HG03025 (cell line): ENCODE results near the gene GAB1.
A peak's percentile ranks its signal among the peaks of the same experiment; 100 is the strongest.

Experiments
- ATAC-seq: cut with Tn5 transposase; IDR thresholded peaks from one replicate; pipeline ENCODE4 v1.9.1; 2021; ENCODE audit warnings: mild to moderate bottlenecking, moderate library complexity; ENCODE audit not compliant: unreplicated experiment, low FRiP score

GAB1 gene

DNA sequence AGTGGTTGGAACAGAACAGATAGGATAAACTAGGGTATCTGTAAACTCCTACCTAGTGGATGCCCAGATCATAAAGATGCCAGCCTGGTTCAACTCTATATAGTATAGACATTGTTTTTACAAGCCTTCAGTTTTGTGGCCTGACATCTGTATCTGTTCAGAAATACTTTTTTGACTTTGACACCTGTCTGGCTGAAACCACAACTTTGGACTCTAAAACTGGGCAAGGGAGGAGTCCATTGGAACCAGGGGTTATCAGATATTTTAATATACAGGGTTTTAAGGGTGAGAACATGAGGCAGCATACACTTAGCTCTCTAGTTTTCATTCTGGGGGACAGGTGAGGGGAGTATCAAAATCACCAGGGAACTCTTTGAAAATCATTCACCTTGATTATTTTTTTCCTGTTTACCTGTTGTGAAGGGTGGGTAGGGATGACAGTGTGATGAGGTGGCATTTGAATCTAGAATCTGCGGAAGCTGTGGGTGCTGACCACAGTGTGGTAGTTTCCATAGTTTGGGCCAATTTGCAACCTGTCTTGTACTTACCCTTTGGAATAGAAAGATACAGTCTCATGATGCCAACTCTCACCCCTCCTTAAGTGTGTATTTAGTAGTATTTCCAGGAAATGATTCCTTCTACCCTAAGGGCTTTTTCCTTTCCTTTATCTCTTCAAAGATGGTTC lies 20.6 kb downstream of the GAB1 start:
- no peak for ATAC-seq

DNA sequence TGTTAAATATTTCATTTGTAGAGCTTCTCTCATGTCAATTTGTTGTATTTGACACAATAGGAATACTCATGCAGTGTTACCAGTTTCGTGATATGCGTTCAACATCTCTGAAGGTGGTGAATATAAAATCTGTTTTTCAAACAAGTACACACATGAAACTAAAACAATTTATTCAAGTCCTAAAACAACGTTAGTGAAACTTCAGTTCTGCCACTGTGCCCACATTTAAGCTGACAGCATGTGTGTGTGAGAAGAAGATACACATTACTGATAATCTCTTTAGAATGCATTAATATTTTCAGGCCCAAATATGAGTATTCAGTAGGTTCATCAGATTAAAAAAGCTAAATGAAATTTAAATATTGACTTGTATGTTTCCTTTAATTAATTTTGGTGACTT lies 21.7 kb downstream of the GAB1 start:
- no peak for ATAC-seq

DNA sequence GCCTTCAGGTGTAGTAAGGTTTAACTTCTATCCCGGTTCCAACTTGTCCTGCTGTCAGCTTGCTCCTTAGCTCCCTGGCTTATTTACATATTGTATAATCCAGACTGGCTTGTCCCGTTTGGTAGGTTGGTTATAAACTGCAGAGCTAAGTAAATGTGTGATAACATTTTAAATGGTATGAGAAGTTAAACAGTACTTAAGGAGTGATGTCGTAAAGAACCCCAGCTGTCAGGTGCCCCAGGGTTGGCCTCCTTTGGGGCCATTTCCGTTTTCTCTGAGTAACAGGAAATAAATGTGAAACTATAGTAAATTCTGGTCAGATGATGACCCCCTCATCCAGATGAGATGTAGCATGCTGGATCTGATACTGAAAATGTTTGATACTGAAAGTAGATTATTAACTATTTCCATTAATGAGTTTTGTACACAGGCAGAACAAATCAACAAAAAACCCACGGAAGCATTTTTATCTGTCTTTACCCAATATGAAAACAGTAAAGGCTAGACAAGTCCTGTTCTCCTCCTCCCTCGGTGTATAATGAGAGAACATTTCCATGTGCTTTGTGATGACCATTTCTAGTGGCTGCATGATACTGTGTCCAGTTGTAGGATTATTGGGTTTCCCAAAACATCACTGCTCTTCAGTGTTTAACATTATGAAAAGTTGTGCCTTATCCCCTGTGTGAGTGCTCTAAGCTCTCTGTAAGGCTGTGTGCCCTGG lies 22.4 kb downstream of the GAB1 start:
- ATAC-seq: peak; percentile 62

DNA sequence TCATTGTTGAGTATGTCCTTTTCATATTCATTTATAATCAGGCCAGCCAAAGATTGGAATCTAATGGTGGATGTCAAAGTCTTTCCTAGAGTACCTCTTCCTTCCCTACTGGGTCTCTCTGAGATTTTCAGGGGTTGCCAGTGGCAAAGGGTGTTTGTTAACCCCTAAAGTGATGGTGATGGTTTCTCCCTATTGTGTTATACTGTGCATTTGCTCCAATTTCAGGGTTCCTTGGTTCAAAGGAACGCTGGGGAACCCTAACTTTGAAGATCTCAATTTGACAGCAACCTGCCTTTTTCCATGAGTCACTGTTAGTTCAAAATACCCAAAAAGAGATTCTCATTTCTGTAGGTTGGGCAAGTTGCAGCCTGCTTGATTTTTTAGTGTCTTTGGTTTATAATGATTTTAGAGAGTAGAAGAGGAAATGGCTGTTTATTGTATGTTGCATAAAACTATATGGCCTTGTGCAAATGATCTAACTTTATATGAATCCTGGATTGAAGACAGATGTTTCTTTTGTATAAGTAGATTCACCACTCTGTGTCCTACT lies 23.0 kb downstream of the GAB1 start:
- no peak for ATAC-seq

DNA sequence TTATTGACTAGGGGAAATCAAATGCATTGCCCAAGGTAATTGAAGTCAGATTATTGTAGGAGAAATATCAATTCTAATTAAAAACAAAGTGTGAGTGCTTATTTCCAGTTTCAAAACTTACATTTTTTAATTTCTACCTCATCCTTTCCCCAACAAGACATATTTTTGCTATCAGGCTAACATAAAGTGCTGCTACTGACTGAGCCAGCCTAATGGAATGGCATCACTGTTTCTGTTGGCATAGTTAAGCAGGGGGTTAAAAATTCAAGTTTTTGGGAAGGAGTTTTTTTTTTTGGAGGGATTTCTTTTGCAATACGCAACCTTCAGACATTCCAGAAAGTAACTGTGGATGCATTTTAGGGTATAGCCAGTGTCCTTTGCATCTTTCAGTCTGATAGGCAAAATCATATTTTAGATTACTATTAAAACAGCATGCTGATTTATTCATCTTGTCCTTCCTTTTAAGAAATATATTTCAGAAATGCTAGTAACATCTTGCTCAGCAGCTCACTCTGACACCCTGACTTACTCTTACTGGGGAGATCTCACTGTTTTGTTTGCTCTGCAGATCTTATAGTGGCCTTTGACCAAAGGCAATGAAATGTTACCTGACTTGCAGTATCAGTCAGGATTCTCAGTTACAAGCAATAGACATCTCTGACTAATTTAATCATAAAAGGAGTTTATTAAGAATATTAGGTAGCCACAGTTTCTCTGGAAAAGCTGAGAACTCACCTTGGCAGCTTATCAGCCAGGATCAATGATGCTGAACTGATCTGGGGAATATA lies 24.4 kb downstream of the GAB1 start:
- ATAC-seq: no peak

DNA sequence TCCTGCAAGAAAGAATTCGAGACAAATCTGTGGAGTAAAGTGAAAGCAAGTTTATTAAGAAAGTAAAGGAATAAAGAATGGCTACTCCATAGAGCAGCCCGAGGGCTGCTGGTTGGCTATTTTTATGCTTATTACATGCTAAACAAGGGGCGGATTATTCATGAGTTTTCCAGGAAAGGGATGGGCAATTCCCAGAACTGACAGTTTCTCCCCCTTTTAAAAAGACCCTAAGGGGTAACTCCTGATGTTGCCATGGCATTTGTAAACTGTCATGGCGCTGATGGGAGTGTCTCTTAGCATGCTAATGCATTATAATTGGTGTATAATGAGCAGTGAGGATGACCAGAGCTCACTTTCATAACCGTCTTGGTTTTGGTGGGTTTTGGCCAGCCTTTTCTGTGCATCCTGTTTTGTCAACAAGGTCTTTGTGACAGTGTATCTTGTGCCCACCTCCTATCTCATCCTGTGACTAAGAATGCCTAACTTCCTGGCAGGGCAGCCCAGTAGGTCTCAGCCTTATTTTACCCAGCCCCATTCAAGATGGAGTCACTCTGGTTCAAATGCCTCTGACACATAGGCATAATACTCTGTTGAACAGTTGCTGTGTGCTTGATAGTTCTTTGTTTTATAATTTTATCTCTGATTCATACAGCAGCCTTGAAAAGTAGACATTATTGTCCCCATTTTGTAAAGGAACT lies 25.8 kb downstream of the GAB1 start:
- no peak for ATAC-seq

DNA sequence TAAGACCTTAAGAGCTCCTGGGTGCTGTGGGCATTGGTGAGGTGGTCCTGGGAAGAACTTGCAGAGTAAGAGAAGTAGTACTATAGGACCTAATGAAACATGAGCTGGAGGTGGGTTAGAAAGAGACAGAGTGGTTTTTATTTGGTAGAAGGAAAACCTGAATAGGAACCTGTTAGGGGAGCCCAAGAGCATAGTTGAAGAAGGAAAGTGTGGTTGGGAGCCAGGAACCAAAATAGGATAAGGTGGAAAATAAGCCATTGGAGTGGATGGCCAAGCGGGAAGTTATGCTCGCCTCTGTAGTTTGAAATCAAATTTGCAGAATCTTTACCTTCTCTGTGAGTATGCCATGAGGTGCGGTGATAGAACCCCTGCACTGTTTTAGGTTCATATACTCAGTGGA lies 26.7 kb downstream of the GAB1 start:
- no peak for ATAC-seq

DNA sequence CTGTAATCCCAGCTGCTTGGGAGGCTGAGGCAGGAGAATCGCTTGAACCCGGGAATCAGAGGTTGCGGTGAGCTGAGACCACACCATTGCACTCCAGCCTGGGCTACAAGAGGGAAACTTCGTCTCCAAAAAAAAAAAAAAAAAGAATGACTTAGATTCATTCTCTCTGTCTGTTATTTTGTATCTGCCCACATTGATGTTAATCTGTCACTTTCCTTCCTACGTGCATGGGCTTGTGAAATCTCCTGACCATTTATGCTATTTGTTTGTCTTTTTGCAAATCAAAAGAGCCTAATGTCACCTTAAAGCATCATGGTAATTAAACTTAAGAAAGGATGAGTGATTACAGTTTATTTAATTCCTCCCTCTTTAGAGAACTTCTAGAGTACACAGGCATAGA lies 27.4 kb downstream of the GAB1 start:
- ATAC-seq: no peak

DNA sequence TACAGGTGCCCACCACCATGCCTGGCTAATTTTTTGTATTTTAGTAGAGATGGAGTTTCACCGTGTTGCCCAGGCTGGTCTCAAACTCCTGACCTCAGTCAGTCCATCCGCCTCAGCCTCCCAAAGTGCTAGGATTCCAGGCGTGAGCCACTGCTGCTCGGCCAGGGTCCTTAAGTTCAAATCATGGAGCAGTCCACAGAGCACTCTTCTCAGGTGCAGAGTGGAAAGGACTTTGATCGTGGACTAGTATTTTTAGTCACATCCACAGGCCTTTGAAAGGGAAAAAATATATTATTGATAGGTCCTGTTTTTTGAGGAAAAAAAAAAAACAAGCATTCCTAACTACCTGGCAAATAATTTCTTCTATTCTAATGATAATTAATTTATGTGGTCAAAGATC lies 31.2 kb downstream of the GAB1 start:
- ATAC-seq: no peak

DNA sequence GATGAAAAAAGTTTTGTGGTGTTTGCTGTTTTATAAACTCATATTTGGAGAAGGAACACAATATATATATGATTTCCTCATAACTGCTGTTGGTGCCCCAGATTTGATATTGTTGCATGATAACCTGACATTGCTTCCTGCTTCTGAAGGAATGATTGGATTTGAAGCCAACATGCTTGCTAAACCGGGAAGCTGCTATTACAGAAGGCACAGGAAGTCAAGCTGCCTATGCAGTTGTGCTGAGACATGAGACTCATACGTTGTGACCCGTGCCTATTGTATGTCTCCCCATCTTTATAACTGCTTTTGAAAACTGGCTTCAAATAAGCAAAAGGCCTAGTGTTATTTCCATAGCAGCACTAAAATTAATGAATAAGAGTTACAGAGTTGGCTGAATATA lies 32.9 kb downstream of the GAB1 start:
- no peak for ATAC-seq

DNA sequence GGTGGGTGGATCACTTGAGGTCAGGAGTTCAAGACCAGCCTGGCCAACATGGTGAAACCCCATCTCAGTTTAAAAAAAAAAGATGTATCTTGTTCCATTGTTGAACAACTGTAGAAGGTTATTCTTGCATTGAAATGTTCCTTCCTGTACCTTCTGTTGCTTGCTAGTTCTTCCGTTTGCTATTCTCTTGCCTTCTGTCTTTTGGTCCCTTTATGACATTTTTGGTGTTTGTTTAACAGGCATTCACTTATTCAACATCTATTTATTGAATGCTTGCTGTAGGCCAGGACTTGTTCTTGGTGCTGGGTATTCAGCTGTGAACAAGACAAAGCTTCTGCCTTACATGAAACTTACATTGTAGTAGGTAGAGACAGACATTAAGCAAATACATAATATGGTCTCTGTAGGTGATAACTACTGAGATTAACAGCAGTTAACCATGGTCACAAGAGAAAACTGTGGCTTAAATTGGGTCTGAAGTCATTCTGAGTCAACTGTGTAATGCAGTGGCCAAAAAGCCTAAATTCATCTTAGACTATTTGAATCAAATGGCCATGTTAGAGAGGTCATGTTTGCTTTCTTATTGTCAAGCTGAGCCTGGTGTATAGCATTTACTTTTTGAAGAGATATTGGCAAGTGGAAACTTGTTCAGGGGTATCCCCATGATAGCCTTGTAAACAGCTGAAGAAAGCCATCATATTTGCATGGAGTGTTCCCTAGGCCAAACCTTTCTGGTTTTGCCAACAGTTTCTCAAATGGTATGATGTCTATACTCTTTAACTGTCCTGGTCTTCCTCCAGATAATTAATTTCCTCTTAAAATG lies 35.6 kb downstream of the GAB1 start:
- ATAC-seq: peak; percentile 45

DNA sequence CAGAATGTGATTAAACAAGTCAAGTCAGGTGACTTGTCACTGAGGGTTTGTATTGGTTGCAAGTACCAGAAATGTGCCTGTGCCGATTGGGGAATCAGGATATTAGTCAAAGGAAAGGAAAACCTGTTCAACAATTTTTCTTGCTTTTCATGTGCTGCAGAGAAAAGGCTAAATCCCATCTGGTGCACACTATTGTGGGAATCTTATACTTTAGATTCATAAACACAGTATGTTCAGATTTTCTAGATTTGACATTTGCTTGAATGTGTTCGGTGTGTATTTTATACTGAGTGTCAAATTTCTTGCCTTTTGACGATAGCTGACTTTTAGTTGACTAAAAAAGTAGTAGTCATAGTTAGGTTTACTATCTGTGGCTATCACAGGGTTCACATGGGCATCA lies 37.6 kb downstream of the GAB1 start:
- ATAC-seq: no peak

DNA sequence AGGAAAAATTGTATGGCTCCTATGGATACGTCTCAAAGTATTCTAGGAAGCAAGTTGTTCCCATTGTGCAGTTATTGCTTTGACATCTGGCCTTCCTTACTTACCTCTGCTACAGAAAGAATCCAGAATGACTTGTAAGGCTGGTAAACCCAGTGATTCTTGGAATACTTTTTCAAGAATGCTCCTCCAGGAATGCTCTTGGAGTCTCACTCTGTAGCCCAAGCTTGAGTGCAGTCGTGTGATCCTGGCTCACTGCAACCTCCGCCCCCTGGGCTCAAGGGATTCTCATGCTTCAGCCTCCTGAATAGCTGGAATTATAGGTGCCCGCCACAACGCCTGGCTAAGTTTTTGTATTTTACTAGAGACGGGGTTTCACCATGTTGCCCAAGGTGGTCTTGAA lies 38.1 kb downstream of the GAB1 start:
- no peak for ATAC-seq

DNA sequence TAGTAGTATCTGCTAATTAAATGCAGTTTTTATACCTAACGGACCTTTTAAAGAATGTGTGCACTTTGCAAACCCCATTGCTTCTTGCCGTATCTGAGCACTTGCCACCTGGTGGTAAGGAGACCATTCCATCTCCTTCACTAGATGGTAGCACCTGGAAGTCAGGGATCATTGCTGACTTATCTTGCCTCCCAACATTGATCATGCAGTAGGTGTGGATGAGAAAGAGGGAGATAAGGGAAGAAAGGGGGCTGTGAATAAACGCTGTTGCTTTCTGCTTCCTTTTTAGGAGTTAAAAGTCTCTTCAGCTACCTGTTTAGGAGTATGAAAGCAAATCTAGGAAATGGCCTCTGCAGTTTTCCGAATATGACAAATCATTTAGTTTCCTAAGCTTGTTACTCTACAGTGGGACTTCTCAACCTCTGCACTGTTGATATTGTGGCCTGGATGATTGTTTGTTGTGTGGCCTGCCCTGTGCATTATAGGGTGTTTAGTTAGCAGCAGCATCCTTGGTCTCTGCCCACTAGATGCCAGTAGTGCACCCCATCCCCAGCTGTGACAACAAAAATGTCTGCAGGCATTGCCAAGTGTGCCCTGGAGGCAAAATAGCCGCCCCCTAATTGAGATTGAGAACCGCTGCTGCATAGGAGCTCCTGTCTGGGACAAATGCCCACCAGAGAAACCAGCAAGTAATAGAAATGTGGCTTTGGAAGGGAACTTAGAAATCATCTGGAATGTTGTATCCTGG lies 38.8 kb downstream of the GAB1 start:
- ATAC-seq: no peak

DNA sequence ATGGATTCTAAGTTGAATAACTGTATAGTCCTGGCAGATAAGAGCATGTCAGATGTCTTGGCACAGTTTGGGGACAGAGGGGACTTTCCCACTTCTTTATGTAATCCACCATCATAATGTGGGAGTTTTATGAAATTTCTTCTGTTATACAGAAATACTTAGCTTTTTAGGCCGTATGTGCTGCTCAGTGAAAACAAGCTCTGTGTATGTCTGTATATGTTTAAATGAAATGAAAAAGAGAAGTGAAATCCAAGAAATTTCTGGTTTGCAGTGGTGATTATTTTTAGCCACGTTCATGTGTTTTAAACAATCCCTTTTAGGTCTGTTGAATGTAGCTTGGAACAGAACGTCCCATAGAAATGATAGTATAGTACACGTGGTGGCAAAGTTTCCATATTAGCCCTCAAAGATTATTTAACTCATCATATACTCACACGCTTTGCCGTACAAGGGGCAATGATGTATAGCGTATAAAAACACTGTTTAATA lies 41.0 kb downstream of the GAB1 start:
- peak; percentile 62 for ATAC-seq

DNA sequence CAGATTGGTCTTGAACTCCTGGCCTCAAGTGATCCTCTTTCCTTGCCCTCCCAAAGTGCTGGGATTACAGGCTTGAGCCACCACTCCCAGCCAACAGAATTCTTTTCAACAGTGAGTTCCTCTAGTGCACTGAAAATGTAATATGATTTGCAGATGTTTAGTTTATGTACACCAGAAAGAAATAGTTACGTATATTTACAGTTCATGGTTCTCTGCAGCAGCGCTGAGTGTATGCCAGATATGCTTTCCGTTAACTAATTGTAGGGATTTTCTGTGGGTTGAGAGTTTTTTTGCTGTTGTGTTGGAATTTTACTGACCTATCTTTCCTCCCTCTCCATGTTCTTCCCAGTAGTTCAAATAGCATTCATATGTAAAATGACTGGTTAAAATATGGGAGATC lies 44.0 kb downstream of the GAB1 start:
- no peak for ATAC-seq

DNA sequence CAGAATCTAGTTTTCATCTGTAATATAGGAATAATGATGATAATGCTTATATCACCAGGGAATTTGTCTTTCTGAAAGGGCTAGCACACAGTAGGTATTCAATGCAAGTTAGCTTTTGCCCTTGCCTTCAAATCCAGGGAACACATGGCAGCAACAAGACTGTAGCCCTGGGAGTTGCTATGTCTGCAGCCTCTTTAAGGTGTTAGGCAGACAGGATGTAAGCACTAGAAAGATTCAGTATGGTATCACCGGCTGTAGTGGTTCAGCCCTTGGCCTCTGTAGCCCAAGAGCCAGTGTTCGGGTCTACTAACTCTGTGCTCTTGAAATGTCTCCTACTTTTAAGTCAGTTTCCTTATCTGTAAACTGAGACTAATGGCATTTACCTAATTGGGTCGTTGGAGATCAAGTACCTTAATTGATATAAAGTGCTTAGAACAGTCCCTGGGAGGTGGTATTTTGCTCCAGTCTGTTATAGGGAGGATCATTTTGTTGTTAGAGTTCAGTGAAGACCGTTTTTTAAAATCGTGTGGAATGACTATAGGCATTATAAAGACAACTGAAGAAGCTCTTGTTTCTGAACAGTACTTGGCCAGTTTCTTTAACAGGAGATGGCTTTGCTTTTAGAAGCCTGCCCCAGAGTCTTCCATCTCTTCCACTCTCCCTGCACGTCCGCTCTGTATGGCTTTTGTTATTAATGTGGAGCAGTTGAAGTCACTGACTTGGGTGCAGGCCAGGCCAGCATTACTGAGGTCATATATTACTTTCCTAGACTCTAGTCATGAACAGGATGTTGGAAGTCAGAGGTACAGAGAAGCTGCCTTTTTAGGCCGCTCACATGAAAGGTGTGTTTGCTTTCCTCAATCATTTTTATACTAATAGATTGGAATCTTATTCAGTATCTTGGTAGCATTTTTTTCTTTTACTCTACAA lies 44.8 kb downstream of the GAB1 start:
- ATAC-seq: no peak

DNA sequence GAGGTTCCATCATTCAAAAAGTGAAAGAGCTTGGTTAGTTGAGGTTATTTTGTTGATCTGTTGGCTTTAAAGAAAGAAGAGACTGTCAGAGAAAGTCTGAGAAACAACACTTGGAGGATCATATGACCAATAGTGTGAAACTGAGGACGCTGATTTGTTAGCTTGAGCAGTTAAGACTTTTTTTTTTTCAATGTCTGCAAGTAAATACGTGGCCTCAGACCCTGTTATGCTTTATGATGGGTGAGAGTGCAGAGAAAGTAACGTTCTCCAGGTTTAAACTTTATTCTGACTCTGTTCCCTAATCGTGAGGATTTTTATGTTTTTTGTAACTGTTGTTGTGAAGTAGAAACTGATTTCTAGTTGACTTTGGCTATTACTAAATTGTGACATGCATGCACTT lies 45.9 kb downstream of the GAB1 start:
- ATAC-seq: no peak
